Keratinocyte (primary cell): Measurements from ENCODE around the gene TGFBR1. TPM values are rescaled to one million over a fixed set of nuclear protein-coding genes. Genes with fewer than 3 reads are reported as not detected.

Experiments
- DNase-seq: peaks from one replicate; pipeline ENCODE4 v3.0.0-alpha.2; 2011; ENCODE audit warnings: low read depth, missing footprints, low spot score
- FAIRE-seq: peaks from 2 replicates; lab custom pipeline; 2011; peaks lifted over from hg19 to GRCh38; lab: Jason Lieb, UNC
- H2AFZ ChIP-seq: 2 replicates; pipeline ENCODE4 v1.6.0; 2012; ENCODE audit warnings: low read length, control low read depth, inconsistent platforms; ENCODE audit not compliant: control insufficient read depth
- H3K27ac ChIP-seq: 2 replicates; pipeline ENCODE4 v1.5.1; 2011; ENCODE audit warnings: low read length; ENCODE audit not compliant: control insufficient read depth, insufficient read depth
- H3K27me3 ChIP-seq: 3 replicates; pipeline ENCODE4 v1.6.0; 2011; ENCODE audit warnings: low read length; ENCODE audit not compliant: control insufficient read depth, insufficient read depth; ENCODE audit errors: extremely low read depth
- H3K36me3 ChIP-seq, 2 experiments: 2 replicates in 1 of 2; 3 replicates in 1 of 2; pipeline ENCODE4 v1.5.1; 2011; ENCODE audit warnings: low read length in 2 of 2, mild to moderate bottlenecking in 1 of 2; ENCODE audit not compliant: control insufficient read depth in 2 of 2, insufficient read depth in 2 of 2; ENCODE audit errors: extremely low read depth in 1 of 2
- H3K4me1 ChIP-seq: 3 replicates; pipeline ENCODE4 v1.5.1; 2011; ENCODE audit warnings: low read length; ENCODE audit not compliant: control insufficient read depth, insufficient read depth; ENCODE audit errors: extremely low read depth
- H3K4me2 ChIP-seq: 3 replicates; pipeline ENCODE4 v1.6.0; 2011; ENCODE audit warnings: low read depth, low read length; ENCODE audit not compliant: control insufficient read depth, insufficient read depth; ENCODE audit errors: extremely low read depth
- H3K4me3 ChIP-seq, 3 experiments: fragments of 200-600 bp in 1 of 3; sonication (generic) in 1 of 3; 2 replicates in 2 of 3; 3 replicates in 1 of 3; pipeline ENCODE4 v1.5.1; 2011 to 2016; ENCODE audit warnings: low read length in 3 of 3, mild to moderate bottlenecking in 3 of 3, control low read depth in 2 of 3, inconsistent platforms in 1 of 3, low read depth in 1 of 3, mixed read lengths in 1 of 3, mixed run types in 1 of 3, moderate library complexity in 1 of 3; ENCODE audit not compliant: control insufficient read depth in 2 of 3, insufficient read depth in 2 of 3; ENCODE audit errors: extremely low read depth in 1 of 3
- H3K79me2 ChIP-seq: 2 replicates; pipeline ENCODE4 v1.6.0; 2012; ENCODE audit warnings: low read length; ENCODE audit not compliant: control insufficient read depth, insufficient read depth
- H3K9ac ChIP-seq: 3 replicates; pipeline ENCODE4 v1.6.0; 2011; ENCODE audit warnings: low read length; ENCODE audit not compliant: control insufficient read depth, insufficient read depth; ENCODE audit errors: extremely low read depth
- H3K9me1 ChIP-seq: 3 replicates; pipeline ENCODE4 v1.6.0; 2011; ENCODE audit warnings: low read length; ENCODE audit not compliant: control insufficient read depth, insufficient read depth; ENCODE audit errors: extremely low read depth
- H3K9me3 ChIP-seq: 2 replicates; pipeline ENCODE4 v1.5.1; 2012; ENCODE audit warnings: low read depth, low read length; ENCODE audit not compliant: control insufficient read depth
- H4K20me1 ChIP-seq: 3 replicates; pipeline ENCODE4 v1.6.0; 2011; ENCODE audit warnings: low read length; ENCODE audit not compliant: control insufficient read depth, insufficient read depth; ENCODE audit errors: extremely low read depth
- CTCF ChIP-seq, 3 experiments: IDR thresholded peaks in 1 of 3; conservative IDR thresholded peaks in 1 of 3; optimal IDR thresholded peaks in 1 of 3; 2 replicates in 2 of 3; 3 replicates in 1 of 3; pipeline versions ENCODE3 to v1.5.1; 2011; ENCODE audit warnings: low read length in 3 of 3, mild to moderate bottlenecking in 3 of 3, moderate library complexity in 2 of 3, control low read depth in 1 of 3, inconsistent platforms in 1 of 3; ENCODE audit not compliant: insufficient read depth in 2 of 3; ENCODE audit errors: extremely low read depth in 1 of 3
- EZH2 ChIP-seq: IDR thresholded peaks from one replicate; pipeline ENCODE4 v1.6.1; 2012; ENCODE audit warnings: inconsistent platforms, mild to moderate bottlenecking, low read length, moderate library complexity
- dilution Hi-C: fragments of 300-500 bp; cut with MboI; formaldehyde crosslinking; loops from one replicate; pipeline ENCODE4 v1.7.0; 2020; ENCODE audit warnings: low sequenced_read_pairs; ENCODE audit not compliant: extremely low pct_ligation_motif_present
- polyA plus RNA-seq, 5 experiments: library from polyadenylated mRNA; depleted of rRNA in 3 of 5; stranded (reverse) in 3 of 5; stranded (forward) in 1 of 5; unstranded in 1 of 5; fragments of >200 nt; gene quantifications; 1 replicate in 1 of 5; 2 replicates in 3 of 5; 3 replicates in 1 of 5; pipeline versions ENCODE4 v1.2.1 to v1.2.3, GENCODE V29; 2011 to 2012; ENCODE audit warnings: missing spikeins in 2 of 5, low read depth in 1 of 5, low replicate concordance in 1 of 5

Gene TGFBR1
- polyA plus RNA-seq, 1 donor (not counting 4 experiments of a cell fraction or from before 2014, with no cell fraction given), result 55.0 TPM

- no peak for FAIRE-seq
- H3K9me1 ChIP-seq, result no peaks in the 10 kb centered on the region
- dilution Hi-C loops, result no loop called here
Observed at GRCh38 chr9:99093492-99093791, 11.5 kb upstream of the TGFBR1 start.

GRCh38 chr9:99095565-99095964 lies 9.3 kb upstream of the TGFBR1 start:
- Histone ChIP-seq H2AFZ (no peak overlapping the region), H3K9ac (no peak overlapping the region), H3K4me3 (no peak overlapping the region), H3K79me2 (no peaks in the 10 kb centered on the region), H3K9me1 (no peaks in the 10 kb centered on the region), H3K27ac (no peak overlapping the region), H3K9me3 (no peaks in the 10 kb centered on the region), H4K20me1 (no peaks in the 10 kb centered on the region), H3K27me3 (no peaks in the 10 kb centered on the region), H3K4me1 (no peaks in the 10 kb centered on the region), H3K4me2 (no peak overlapping the region), H3K36me3 (no peaks in the 10 kb centered on the region)
- TF ChIP-seq EZH2, result no peak
- TF ChIP-seq CTCF (optimal IDR thresholded peaks at IDR 0.05 in 1 of 3, IDR thresholded peaks at IDR 0.05 in 1 of 3, conservative IDR thresholded peaks at IDR 0.05 in 1 of 3; ENCODE audit: extremely low read depth in 1 of 3, insufficient read depth in 2 of 3, low read length in 3 of 3), result no peak
- DNase-seq, result no peak
- no peak for FAIRE-seq
- dilution Hi-C loops, result no loop called here

More at GRCh38 chr9:99093492-99093791, 11.5 kb upstream of the TGFBR1 start:
- Histone ChIP-seq H3K27me3 (no peaks in the 10 kb centered on the region), H2AFZ (no peak overlapping the region), H4K20me1 (no peaks in the 10 kb centered on the region), H3K4me2 (no peak overlapping the region), H3K9ac (no peak overlapping the region), H3K4me1 (no peaks in the 10 kb centered on the region), H3K27ac (no peak overlapping the region), H3K9me3 (peaks cover 5% of the 10 kb centered on the region), H3K4me3 (no peak overlapping the region), H3K79me2 (no peaks in the 10 kb centered on the region), H3K36me3 (no peaks in the 10 kb centered on the region)
- no peak for DNase-seq
- TF ChIP-seq EZH2 (no peak), CTCF (optimal IDR thresholded peaks at IDR 0.05 in 1 of 3, IDR thresholded peaks at IDR 0.05 in 1 of 3, conservative IDR thresholded peaks at IDR 0.05 in 1 of 3; ENCODE audit: extremely low read depth in 1 of 3, insufficient read depth in 2 of 3, low read length in 3 of 3) (no peak)
